Vagina (tissue), 2 donors: ENCODE data around the gene TTC34.

Experiments used
- POLR2A ChIP-seq, 2 donors: fragments of 450-650 bp; IDR thresholded peaks; one replicate each; pipeline ENCODE4 v1.6.1; 2017; ENCODE audit warnings: antibody characterized with exemption in 2 of 2, mild to moderate bottlenecking in 2 of 2, moderate library complexity in 2 of 2
- POLR2AphosphoS5 ChIP-seq, 2 donors: sonication (generic); formaldehyde crosslinking; IDR thresholded peaks; one replicate each; pipeline ENCODE4 v1.9.0; 2017; ENCODE audit warnings: antibody characterized with exemption in 2 of 2, mild to moderate bottlenecking in 2 of 2, low read depth in 1 of 2; ENCODE audit not compliant: insufficient read depth in 1 of 2
- TF ChIP-seq, protein P1 (sequence below), 3 experiments: fragments of 450-650 bp in 2 of 3; fragments of 200-600 bp in 1 of 3; sonication (generic) in 1 of 3; IDR thresholded peaks; one replicate each; pipeline ENCODE4 v1.5.1; 2017 to 2019; ENCODE audit warnings: antibody characterized with exemption in 3 of 3, mild to moderate bottlenecking in 2 of 3, moderate library complexity in 2 of 3

DNA sequence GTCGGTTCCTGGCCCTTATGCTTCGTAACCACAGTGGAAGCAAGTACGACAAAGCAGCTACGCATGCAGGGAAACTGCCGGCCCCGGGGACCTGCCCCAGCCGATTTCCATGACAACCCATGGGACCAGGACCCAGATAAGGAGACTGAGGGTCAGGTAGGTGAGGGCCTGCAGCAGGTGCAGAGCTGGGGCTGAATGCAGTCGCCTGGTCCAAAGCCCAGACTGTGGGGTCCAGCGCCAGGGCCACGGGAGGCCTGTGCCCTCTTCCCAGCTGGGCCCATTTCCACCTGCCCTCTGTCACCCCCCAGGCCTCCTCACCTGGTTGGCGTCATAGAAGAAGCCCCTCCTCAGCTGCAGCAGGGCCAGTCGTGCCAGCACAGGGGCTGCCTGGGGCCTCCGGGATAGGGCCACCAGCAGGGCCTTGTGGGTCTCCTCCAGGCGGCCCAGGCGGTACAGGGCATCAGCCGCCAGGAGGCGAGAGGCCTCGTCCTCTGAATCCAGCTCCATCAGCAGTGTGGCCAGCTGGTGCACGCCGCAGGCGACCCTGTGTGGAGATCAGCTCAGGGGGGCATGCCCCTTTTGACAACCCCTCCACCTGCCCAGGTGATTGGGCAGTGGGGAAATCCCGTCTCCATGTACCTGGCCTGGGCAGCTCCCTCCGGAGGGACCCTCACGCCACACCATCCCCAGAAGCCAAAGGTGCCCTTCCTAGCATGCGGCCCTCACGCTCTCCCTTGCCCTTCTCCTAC lies 14.2 kb downstream of the TTC34 start:
- TF ChIP-seq, protein P1, sequence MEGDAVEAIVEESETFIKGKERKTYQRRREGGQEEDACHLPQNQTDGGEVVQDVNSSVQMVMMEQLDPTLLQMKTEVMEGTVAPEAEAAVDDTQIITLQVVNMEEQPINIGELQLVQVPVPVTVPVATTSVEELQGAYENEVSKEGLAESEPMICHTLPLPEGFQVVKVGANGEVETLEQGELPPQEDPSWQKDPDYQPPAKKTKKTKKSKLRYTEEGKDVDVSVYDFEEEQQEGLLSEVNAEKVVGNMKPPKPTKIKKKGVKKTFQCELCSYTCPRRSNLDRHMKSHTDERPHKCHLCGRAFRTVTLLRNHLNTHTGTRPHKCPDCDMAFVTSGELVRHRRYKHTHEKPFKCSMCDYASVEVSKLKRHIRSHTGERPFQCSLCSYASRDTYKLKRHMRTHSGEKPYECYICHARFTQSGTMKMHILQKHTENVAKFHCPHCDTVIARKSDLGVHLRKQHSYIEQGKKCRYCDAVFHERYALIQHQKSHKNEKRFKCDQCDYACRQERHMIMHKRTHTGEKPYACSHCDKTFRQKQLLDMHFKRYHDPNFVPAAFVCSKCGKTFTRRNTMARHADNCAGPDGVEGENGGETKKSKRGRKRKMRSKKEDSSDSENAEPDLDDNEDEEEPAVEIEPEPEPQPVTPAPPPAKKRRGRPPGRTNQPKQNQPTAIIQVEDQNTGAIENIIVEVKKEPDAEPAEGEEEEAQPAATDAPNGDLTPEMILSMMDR (IDR thresholded peaks at IDR 0.05), result no peak
- TF ChIP-seq POLR2A (IDR thresholded peaks at IDR 0.05) (no peak), POLR2AphosphoS5 (IDR thresholded peaks at IDR 0.05; ENCODE audit: insufficient read depth in 1 of 2, low read depth in 1 of 2) (no peak)
